Neural cell (in vitro differentiated cells): ENCODE measurements around the gene TEF. TPM values are rescaled to one million over a fixed set of nuclear protein-coding genes. Genes with fewer than 3 reads are reported as not detected.

Source experiments
- H2AFZ ChIP-seq: fragments of 200-600, 300-800 bp; sonication (generic), shearing (Covaris generic); 2 replicates; pipeline ENCODE4 v1.6.0; 2014; ENCODE audit warnings: low read depth, mild to moderate bottlenecking, antibody characterized with exemption, low read length, moderate library complexity
- H3F3A ChIP-seq: fragments of 200-600 bp; shearing (Covaris generic); 2 replicates; pipeline ENCODE4 v1.6.1; 2016; ENCODE audit warnings: mild to moderate bottlenecking, moderate library complexity, mixed read lengths, antibody characterized with exemption, low read length; ENCODE audit not compliant: insufficient read depth, poor library complexity, severe bottlenecking
- H3K27ac ChIP-seq: fragments of 200-600, 300-800 bp; sonication (generic), shearing (Covaris generic); 2 replicates; pipeline ENCODE4 v1.5.1; 2014; ENCODE audit warnings: mild to moderate bottlenecking, low read length, moderate library complexity
- H3K27me3 ChIP-seq: fragments of 300-800, 200-600 bp; sonication (generic), shearing (Covaris generic); 2 replicates; pipeline ENCODE4 v1.6.0; 2014; ENCODE audit warnings: mild to moderate bottlenecking, low read depth, low read length, moderate library complexity; ENCODE audit not compliant: insufficient read depth
- H3K36me3 ChIP-seq: fragments of 300-800, 200-600 bp; sonication (generic), shearing (Covaris generic); 2 replicates; pipeline ENCODE4 v1.5.1; 2014; ENCODE audit warnings: mild to moderate bottlenecking, antibody characterized with exemption, low read length, moderate library complexity; ENCODE audit not compliant: insufficient read depth
- H3K4me2 ChIP-seq: fragments of 300-800, 200-600 bp; sonication (generic), shearing (Covaris generic); 2 replicates; pipeline ENCODE4 v1.6.0; 2014; ENCODE audit warnings: mild to moderate bottlenecking, low read length
- H3K4me3 ChIP-seq: fragments of 300-800, 200-600 bp; sonication (generic), shearing (Covaris generic); 2 replicates; pipeline ENCODE4 v1.5.1; 2014; ENCODE audit warnings: mild to moderate bottlenecking, low read length, moderate library complexity
- H3K79me2 ChIP-seq: fragments of 200-600 bp; shearing (Covaris generic); replicated peaks from 2 replicates; pipeline ENCODE4 v1.6.0; 2014; ENCODE audit warnings: mild to moderate bottlenecking, low read length, moderate library complexity; ENCODE audit not compliant: insufficient read depth
- H3K9ac ChIP-seq: fragments of 300-800, 200-600 bp; sonication (generic), shearing (Covaris generic); 2 replicates; pipeline ENCODE4 v1.6.1; 2016; ENCODE audit warnings: mild to moderate bottlenecking, low read length, mixed read lengths
- H3K9me2 ChIP-seq: fragments of 200-600 bp; shearing (Covaris generic); 2 replicates; pipeline ENCODE4 v1.6.1; 2016; ENCODE audit warnings: mild to moderate bottlenecking, low read length, mixed read lengths; ENCODE audit not compliant: insufficient read depth
- H3K9me3 ChIP-seq: fragments of 200-600, 300-800 bp; sonication (generic), shearing (Covaris generic); 2 replicates; pipeline ENCODE4 v1.6.1; 2016; ENCODE audit warnings: mild to moderate bottlenecking, mixed run types, low read length, moderate library complexity, mixed read lengths
- H4K20me1 ChIP-seq: fragments of 200-600 bp; shearing (Covaris generic); 2 replicates; pipeline ENCODE4 v1.6.1; 2016; ENCODE audit warnings: mild to moderate bottlenecking, mixed run types; ENCODE audit not compliant: insufficient read depth
- CTCF ChIP-seq: fragments of 450-650 bp; IDR thresholded peaks from 2 replicates; pipeline ENCODE4 v1.5.1; 2014; ENCODE audit warnings: antibody characterized with exemption, mild to moderate bottlenecking, moderate library complexity; ENCODE audit not compliant: poor library complexity, severe bottlenecking
- EP300 ChIP-seq: fragments of 450-650 bp; conservative IDR thresholded peaks from 2 replicates; pipeline ENCODE4 v1.6.1; 2014; ENCODE audit warnings: antibody characterized with exemption, mild to moderate bottlenecking, moderate library complexity; ENCODE audit not compliant: poor library complexity, severe bottlenecking
- EZH2 ChIP-seq: fragments of 200-600, 300-800 bp; shearing (Covaris generic), sonication (generic); IDR thresholded peaks from 2 replicates; pipeline ENCODE4 v1.6.1; 2014; ENCODE audit warnings: antibody characterized with exemption, low read length, borderline replicate concordance, mild to moderate bottlenecking; ENCODE audit not compliant: insufficient read depth, poor library complexity, severe bottlenecking
- MXI1 ChIP-seq: fragments of 450-650 bp; conservative IDR thresholded peaks from 2 replicates; pipeline ENCODE4 v1.6.1; 2014; ENCODE audit warnings: antibody characterized with exemption, mild to moderate bottlenecking; ENCODE audit not compliant: poor library complexity, severe bottlenecking
- POLR2AphosphoS5 ChIP-seq: IDR thresholded peaks from 2 replicates; pipeline ENCODE4 v1.6.1; 2012
- RAD21 ChIP-seq: fragments of 450-650 bp; conservative IDR thresholded peaks from 2 replicates; pipeline ENCODE4 v1.6.1; 2014; ENCODE audit warnings: antibody characterized with exemption, mild to moderate bottlenecking, moderate library complexity
- REST ChIP-seq: IDR thresholded peaks from 2 replicates; pipeline ENCODE4 v1.6.1; 2012; ENCODE audit warnings: borderline replicate concordance
- SMC3 ChIP-seq: fragments of 450-650 bp; conservative IDR thresholded peaks from 2 replicates; pipeline ENCODE4 v1.6.1; 2014; ENCODE audit warnings: antibody characterized with exemption, mild to moderate bottlenecking, moderate library complexity; ENCODE audit not compliant: poor library complexity
- TAF1 ChIP-seq: IDR thresholded peaks from 2 replicates; pipeline ENCODE4 v1.6.1; 2012; ENCODE audit warnings: low read depth
- polyA plus RNA-seq: library from polyadenylated mRNA; depleted of rRNA; stranded (reverse); fragments of >200 nt; gene quantifications from 2 replicates; pipeline ENCODE4 v1.2.3, GENCODE V29; 2014

The TEF gene
- polyA plus RNA-seq, 1 donor from 2014 or later: 4.9 TPM

- H3K36me3 ChIP-seq: no peaks in the 10 kb centered on the region
- H3K27me3 ChIP-seq: no peaks in the 10 kb centered on the region
- no peak overlapping the region for H2AFZ ChIP-seq
- H3K9ac ChIP-seq: no peak overlapping the region
- H3K9me2 ChIP-seq: no peaks in the 10 kb centered on the region
- no peak overlapping the region for H3K4me3 ChIP-seq
- H3K4me2 ChIP-seq: no peak overlapping the region
- no peak for TF ChIP-seq REST
- no peak for TF ChIP-seq EZH2
- TF ChIP-seq SMC3: no peak
- no peak for TF ChIP-seq CTCF
- no peak for TF ChIP-seq MXI1
- TF ChIP-seq EP300: no peak
- no peak for TF ChIP-seq RAD21
- TF ChIP-seq TAF1: no peak
- no peak for TF ChIP-seq POLR2AphosphoS5
- H3K9me3 ChIP-seq: no peaks in the 10 kb centered on the region
- H4K20me1 ChIP-seq: no peaks in the 10 kb centered on the region
- no peaks in the 10 kb centered on the region for H3F3A ChIP-seq
- H3K79me2 ChIP-seq: no peaks in the 10 kb centered on the region
- H3K27ac ChIP-seq: no peak overlapping the region
These were observed 17.5 kb upstream of the TEF start for GRCh38 chr22:41364233-41364632.

- no peaks in the 10 kb centered on the region for H3K79me2 ChIP-seq
- TF ChIP-seq EP300 (no peak), EZH2 (no peak), TAF1 (no peak), POLR2AphosphoS5 (no peak), CTCF (no peak), REST (no peak), RAD21 (no peak), SMC3 (no peak), MXI1 (no peak)
- H3K27ac ChIP-seq: no peak overlapping the region
- H3F3A ChIP-seq: no peaks in the 10 kb centered on the region
- no peaks in the 10 kb centered on the region for H3K27me3 ChIP-seq
- H3K9me3 ChIP-seq: no peaks in the 10 kb centered on the region
- no peak overlapping the region for H2AFZ ChIP-seq
- H3K4me3 ChIP-seq: no peak overlapping the region
- H3K4me2 ChIP-seq: no peak overlapping the region
- no peak overlapping the region for H3K9ac ChIP-seq
- no peaks in the 10 kb centered on the region for H3K9me2 ChIP-seq
- no peaks in the 10 kb centered on the region for H4K20me1 ChIP-seq
- no peaks in the 10 kb centered on the region for H3K36me3 ChIP-seq
These were observed 16.8 kb upstream of the TEF start for GRCh38 chr22:41364955-41365354.
